Brain microvascular endothelial cell (primary cell): ENCODE measurements around the gene ST6GALNAC5.

Source experiments
- DNase-seq: peaks from one replicate; pipeline ENCODE4 v3.0.0-alpha.2; 2020
- H3K27ac ChIP-seq: fragments of 250-450 bp; sonication (Bioruptor Pico); 2 replicates; pipeline ENCODE4 v1.5.1; 2020; ENCODE audit warnings: mild to moderate bottlenecking, moderate library complexity
- H3K27me3 ChIP-seq: fragments of 250-450 bp; sonication (Bioruptor Pico); replicated peaks from 2 replicates; pipeline ENCODE4 v1.5.1; 2020; ENCODE audit warnings: mild to moderate bottlenecking
- H3K36me3 ChIP-seq: fragments of 250-450 bp; sonication (Bioruptor Pico); replicated peaks from 2 replicates; pipeline ENCODE4 v1.5.1; 2020; ENCODE audit warnings: mild to moderate bottlenecking
- H3K4me3 ChIP-seq: 2 replicates; pipeline ENCODE4 v1.5.1; 2011; ENCODE audit warnings: low read depth, mild to moderate bottlenecking, control low read depth, low read length, moderate library complexity
- CTCF ChIP-seq: IDR thresholded peaks from 2 replicates; pipeline ENCODE4 v1.5.1; 2011; ENCODE audit warnings: low read depth, mild to moderate bottlenecking, moderate library complexity, low read length, control low read depth, inconsistent platforms; ENCODE audit errors: missing control alignments
- in situ Hi-C: cut with HindIII; loops from 2 replicates; pipeline ENCODE4 v1.10.0; 2017; ENCODE audit warnings: low sequenced_read_pairs, low pct_ligation_motif_present

The ST6GALNAC5 gene

GRCh38 chr1:77016386-77016985 is 149.2 kb downstream of the ST6GALNAC5 start:
- H3K27ac ChIP-seq = no peak overlapping the region
- no peak for TF ChIP-seq CTCF
- peaks cover 5% of the 10 kb centered on the region for H3K27me3 ChIP-seq
- in situ Hi-C loops = no loop called here
- no peaks in the 10 kb centered on the region for H3K36me3 ChIP-seq
- no peak for DNase-seq
- H3K4me3 ChIP-seq = no peak overlapping the region

- no peaks in the 10 kb centered on the region for H3K36me3 ChIP-seq
- in situ Hi-C loops = no loop called here
- H3K27me3 ChIP-seq = peaks cover 5% of the 10 kb centered on the region
- H3K27ac ChIP-seq = no peak overlapping the region
- no peak for DNase-seq
- TF ChIP-seq CTCF = no peak
- H3K4me3 ChIP-seq = no peak overlapping the region
Observed at GRCh38 chr1:77018311-77018710, 151.0 kb downstream of the ST6GALNAC5 start.

GRCh38 chr1:77018761-77019160 is 151.5 kb downstream of the ST6GALNAC5 start:
- H3K27me3 ChIP-seq = peaks cover 5% of the 10 kb centered on the region
- in situ Hi-C loops = no loop called here
- no peaks in the 10 kb centered on the region for H3K36me3 ChIP-seq
- DNase-seq = no peak
- no peak overlapping the region for H3K27ac ChIP-seq
- TF ChIP-seq CTCF = no peak
- H3K4me3 ChIP-seq = no peak overlapping the region

GRCh38 chr1:77021732-77022131 is 154.5 kb downstream of the ST6GALNAC5 start:
- in situ Hi-C loops = no loop called here
- TF ChIP-seq CTCF = no peak

GRCh38 chr1:77024500-77024899 is 157.2 kb downstream of the ST6GALNAC5 start:
- DNase-seq = no peak
- H3K4me3 ChIP-seq = no peak overlapping the region
- H3K27ac ChIP-seq = no peak overlapping the region
- in situ Hi-C loops = no loop called here
- H3K36me3 ChIP-seq = no peaks in the 10 kb centered on the region
- H3K27me3 ChIP-seq = peaks cover 3% of the 10 kb centered on the region
- TF ChIP-seq CTCF = no peak

More at GRCh38 chr1:77021732-77022131, 154.5 kb downstream of the ST6GALNAC5 start:
- DNase-seq = no peak
- no peak overlapping the region for H3K27ac ChIP-seq
- peaks cover 5% of the 10 kb centered on the region for H3K27me3 ChIP-seq
- no peak overlapping the region for H3K4me3 ChIP-seq
- no peaks in the 10 kb centered on the region for H3K36me3 ChIP-seq

GRCh38 chr1:77025599-77025998 is 158.3 kb downstream of the ST6GALNAC5 start:
- no peak for TF ChIP-seq CTCF
- no peak for DNase-seq
- in situ Hi-C loops = no loop called here
- Histone ChIP-seq H3K27me3 (peaks cover 3% of the 10 kb centered on the region), H3K27ac (no peak overlapping the region), H3K4me3 (no peak overlapping the region), H3K36me3 (no peaks in the 10 kb centered on the region)
